Islet of Langerhans (tissue), 1 donor: ENCODE measurements around the gene ZKSCAN8.

ENCODE experiments used
- FAIRE-seq: peaks from one replicate; lab custom pipeline; 2011; peaks lifted over from hg19 to GRCh38; lab: Jason Lieb, UNC

The ZKSCAN8 gene

GRCh38 chr6:28206928-28207509 is 65.3 kb downstream of the ZKSCAN8 start:
- no peak for FAIRE-seq

- FAIRE-seq: no peak
These were observed 65.9 kb downstream of the ZKSCAN8 start for GRCh38 chr6:28207510-28208110.

GRCh38 chr6:28208111-28208659 is 66.5 kb downstream of the ZKSCAN8 start:
- FAIRE-seq: no peak
